Heart right ventricle (tissue), 16 donors: ENCODE results near the gene EML1. TPM values are rescaled to one million over a fixed set of nuclear protein-coding genes. Genes with fewer than 3 reads are reported as not detected.

Experiments used
- ATAC-seq, 8 donors: fragments of 200-7000 bp; cut with Tn5 transposase; one replicate each; pipeline ENCODE4 v1.9.1; 2020; ENCODE audit warnings: mild to moderate bottlenecking in 8 of 8, moderate library complexity in 8 of 8, moderate number of reproducible peaks in 1 of 8
- DNase-seq, 2 donors: peaks; one replicate each; pipeline ENCODE4 v3.0.0-alpha.2; 2020
- H3K27ac ChIP-seq, 10 donors: fragments of 200-600 bp; sonication (generic) in 2 of 10; one replicate each; pipeline versions ENCODE4 v1.5.0 to v1.8.0; 2020 to 2022; ENCODE audit warnings: mild to moderate bottlenecking in 3 of 10
- H3K27me3 ChIP-seq, 7 donors: fragments of 200-600 bp; one replicate each; pipeline ENCODE4 v1.8.0; 2021 to 2022; ENCODE audit warnings: mild to moderate bottlenecking in 2 of 7
- H3K36me3 ChIP-seq, 9 donors: fragments of 200-600 bp; sonication (generic) in 1 of 9; one replicate each; pipeline versions ENCODE4 v1.5.0 to v1.8.0; 2020 to 2022; ENCODE audit warnings: mild to moderate bottlenecking in 2 of 9
- H3K4me1 ChIP-seq, 9 donors: fragments of 200-600 bp; sonication (generic) in 1 of 9; one replicate each; pipeline versions ENCODE4 v1.5.0 to v1.8.0; 2020 to 2022; ENCODE audit warnings: mild to moderate bottlenecking in 4 of 9
- H3K4me3 ChIP-seq, 10 donors: fragments of 200-600 bp; sonication (generic) in 2 of 10; one replicate each; pipeline versions ENCODE4 v1.5.0 to v1.8.0; 2020 to 2022; ENCODE audit warnings: mild to moderate bottlenecking in 7 of 10, moderate library complexity in 2 of 10
- H3K9me3 ChIP-seq, 11 donors: fragments of 200-600 bp in 10 of 11; sonication (generic) in 2 of 11; one replicate each; pipeline versions ENCODE4 v1.5.0 to v1.8.0; 2013 to 2022; ENCODE audit warnings: mild to moderate bottlenecking in 2 of 11, control low read depth in 1 of 11, moderate library complexity in 1 of 11
- CTCF ChIP-seq, 9 donors: fragments of 200-600 bp; sonication (generic) in 2 of 9; IDR thresholded peaks; one replicate each; pipeline versions ENCODE4 v1.5.0 to v1.8.0; 2021 to 2022; ENCODE audit warnings: antibody characterized with exemption in 9 of 9, mild to moderate bottlenecking in 5 of 9, moderate library complexity in 1 of 9
- WGBS, 2 donors: extraction: QIAGEN DNeasy Blood & Tissue Kit; methylation state at CpG; one replicate each; pipeline ENCODE4 v1.1.7; 2013; ENCODE audit warnings: inconsistent platforms in 1 of 2; 5-methylcytosine and 5-hydroxymethylcytosine counted together
- intact Hi-C, 10 donors: fragments of 100-400 bp; cut with DNase I; formaldehyde crosslinking; loops; one replicate each; pipeline versions ENCODE4 v1.11.1 to v1.14.2; 2022
- polyA plus RNA-seq, 2 donors: library from polyadenylated mRNA; stranded (reverse); fragments of 200-250 nt; gene quantifications; one replicate each; pipeline ENCODE4 v1.2.3, GENCODE V29; 2013
- total RNA-seq, 10 donors: library from RNA; stranded (reverse); fragmentation: NEBNext Ultra II Directional in 3 of 10; extraction: Animal tissue kit (Norgen Biotek cat#: 25700) in 3 of 10; gene quantifications; one replicate each; pipeline versions ENCODE4 v1.2.1 to v1.2.4, GENCODE V29; 2021 to 2023
- donor health status: Arrhythmogenic right ventricular cardiomyopathy.
- donor health status: ischemic (EF 13 %, LVEDD 7.1; RV severe dilation, severe dysfunction).
- donor health status: healthy with polysubstance abuse.
- donor health status: DM: no; HTN: yes; CAD: no.
- donor health status: DM: no; HTN: no; CAD: no.
- donor health status: ischemic (EF 25% LVEDD 6.9; RV normal size, moderate dysfunction).
- donor health status: ischemic (EF 25% LVEDD 5.7; RV mildly dilated, moderate dysfunction).
- donor health status: healthy.
- donor health status: DM: yes; HTN: yes; CAD: no.
- donor health status: Ischemic cardiomyopathy.
- donor health status: ischemic (EF 35%, LVEDD 5.7; RV mildly dilated, moderate dysfunction).
- donor health status: nonischemic (EF 11% LVEDD 7.7; RV severe dilation, severe dysfunction).
- donor health status: DM: yes; HTN: yes; CAD: no.
- donor health status: PGD.
- donor health status: ischemic (EF 29% LVEDD 5.4; RV normal size, mild dysfunction).
- donor health status: nonischemic (EF 23%, LVEDD 6.1; RV moderate dilation, normal function).

Gene EML1
- total and polyA plus RNA-seq, 12 donors, result 9.1 to 49.2 (median 33.8) TPM

GRCh38 chr14:99816217-99816616 is 23.0 kb downstream of the EML1 start:
- DNase-seq (no peak), ATAC-seq (no peak)
- H3K4me3 ChIP-seq, result no peak overlapping the region
- no peaks in the 10 kb centered on the region for H3K9me3 ChIP-seq
- H3K36me3 ChIP-seq, result peaks cover 0 to 2% (median 0%) of the 10 kb centered on the region in 9 donors
- H3K27me3 ChIP-seq, result no peaks in the 10 kb centered on the region
- H3K4me1 ChIP-seq, result peaks cover 0 to 13% (median 0%) of the 10 kb centered on the region in 9 donors
- 78 to 84% methylated on average over 7 of the region's 7 CpGs for WGBS, 2 donors
- H3K27ac ChIP-seq, result no peak overlapping the region
- TF ChIP-seq CTCF (IDR thresholded peaks at IDR 0.05), result no peak
- intact Hi-C loops, result no loop called here

- no peaks in the 10 kb centered on the region for H3K27me3 ChIP-seq
- H3K4me1 ChIP-seq, result peaks cover 0 to 14% (median 2%) of the 10 kb centered on the region in 9 donors
- TF ChIP-seq CTCF (IDR thresholded peaks at IDR 0.05), result no peak
- no peak for ATAC-seq
- DNase-seq, result no peak
- no peak overlapping the region for H3K4me3 ChIP-seq
- H3K9me3 ChIP-seq, result no peaks in the 10 kb centered on the region
- intact Hi-C loops, result no loop called here
- H3K36me3 ChIP-seq, result peaks cover 0 to 2% (median 0%) of the 10 kb centered on the region in 9 donors
- H3K27ac ChIP-seq, result no peak overlapping the region
- WGBS, 2 donors, result 79 to 83% methylated on average over 3 of the region's 3 CpGs
Measured at GRCh38 chr14:99816642-99817041, 23.4 kb downstream of the EML1 start.

DNA sequence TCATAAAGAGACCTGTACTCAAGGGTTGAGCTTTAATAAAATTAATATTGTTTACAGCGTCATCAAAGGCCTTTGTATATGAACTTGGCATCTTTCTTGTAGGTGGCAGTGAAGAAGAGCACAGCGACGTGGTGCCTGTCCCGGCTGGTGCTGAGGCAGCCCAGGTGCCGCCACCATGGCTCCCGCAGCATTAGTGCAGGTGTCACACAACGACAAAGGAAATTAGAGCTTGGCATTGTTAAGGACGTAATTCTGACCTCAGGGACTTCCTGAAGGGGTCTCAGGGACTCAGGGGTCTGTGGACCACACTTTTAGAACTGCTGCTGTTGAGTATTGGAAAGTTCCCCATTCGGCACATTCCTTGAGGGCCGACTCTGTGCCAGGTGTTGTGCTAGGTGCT is 24.1 kb downstream of the EML1 start:
- Histone ChIP-seq H3K4me1 (peaks cover 0 to 21% (median 9%) of the 10 kb centered on the region in 9 donors), H3K9me3 (no peaks in the 10 kb centered on the region), H3K27ac (no peak overlapping the region), H3K36me3 (peaks cover 0 to 2% (median 0%) of the 10 kb centered on the region in 9 donors), H3K27me3 (no peaks in the 10 kb centered on the region), H3K4me3 (no peak overlapping the region)
- ATAC-seq (no peak), DNase-seq (no peak)
- intact Hi-C loops, result no loop called here
- 90 to 95% methylated on average over 10 of the region's 10 CpGs for WGBS, 2 donors
- no peak for TF ChIP-seq CTCF (IDR thresholded peaks at IDR 0.05)

GRCh38 chr14:99818503-99819036 is 25.4 kb downstream of the EML1 start:
- no peak for TF ChIP-seq CTCF (IDR thresholded peaks at IDR 0.05)
- H3K36me3 ChIP-seq, result peaks cover 0 to 2% (median 0%) of the 10 kb centered on the region in 9 donors
- 92 to 95% methylated on average over 11 of the region's 11 CpGs for WGBS, 2 donors
- H3K4me1 ChIP-seq, result peaks cover 0 to 31% (median 15%) of the 10 kb centered on the region in 9 donors
- no peak overlapping the region for H3K27ac ChIP-seq
- ATAC-seq (no peak), DNase-seq (no peak)
- H3K4me3 ChIP-seq, result no peak overlapping the region
- no peaks in the 10 kb centered on the region for H3K27me3 ChIP-seq
- intact Hi-C loops, result no loop called here
- no peaks in the 10 kb centered on the region for H3K9me3 ChIP-seq
